Measurements from ENCODE around the gene DRD1.
"Not testable (repeated sequence)": the region's sequence is repeated elsewhere in the genome, so short reads cannot be mapped to it uniquely, and the experiment has no call there.

Gene DRD1

DNA sequence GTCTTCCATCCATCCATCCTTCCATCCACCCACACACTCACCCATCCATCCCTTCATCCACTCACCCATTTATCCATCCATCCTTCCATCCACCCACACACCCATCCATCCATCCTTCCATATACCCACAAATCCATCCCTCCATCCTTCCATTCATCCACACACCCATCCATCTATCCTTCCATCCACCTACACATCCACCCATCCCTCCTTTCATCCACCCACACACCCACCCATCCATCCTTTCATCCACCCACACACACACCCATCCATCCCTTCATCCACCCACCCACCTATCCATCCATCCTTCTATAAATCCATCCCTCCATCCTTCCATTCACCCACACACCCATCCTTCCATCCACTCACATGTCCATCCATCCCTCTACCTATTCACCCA is 23.6 kb downstream of the DRD1 start:
- no peak for DNase-seq

DNA sequence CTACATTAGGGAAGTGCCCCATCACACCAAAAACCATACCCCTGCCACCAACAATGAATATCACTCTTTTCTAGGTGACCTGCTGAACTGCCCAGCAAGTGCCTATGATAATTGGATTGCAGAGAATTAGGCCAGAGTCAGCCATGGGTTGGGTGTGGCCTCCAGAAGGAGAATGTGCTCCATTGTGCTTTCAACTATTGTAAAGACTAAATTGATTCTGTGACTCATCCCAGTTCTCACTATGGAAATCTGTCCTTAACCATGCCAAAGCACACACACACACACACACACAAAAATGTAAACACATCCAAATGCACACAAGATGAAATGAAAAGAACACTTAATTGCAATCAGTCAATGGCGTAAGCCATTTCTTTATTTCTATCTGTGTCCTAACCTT is 25.7 kb downstream of the DRD1 start:
- no peak for DNase-seq

GRCh38 chr5:175417384-175417783 is 26.6 kb downstream of the DRD1 start:
- no peak for DNase-seq

DNA sequence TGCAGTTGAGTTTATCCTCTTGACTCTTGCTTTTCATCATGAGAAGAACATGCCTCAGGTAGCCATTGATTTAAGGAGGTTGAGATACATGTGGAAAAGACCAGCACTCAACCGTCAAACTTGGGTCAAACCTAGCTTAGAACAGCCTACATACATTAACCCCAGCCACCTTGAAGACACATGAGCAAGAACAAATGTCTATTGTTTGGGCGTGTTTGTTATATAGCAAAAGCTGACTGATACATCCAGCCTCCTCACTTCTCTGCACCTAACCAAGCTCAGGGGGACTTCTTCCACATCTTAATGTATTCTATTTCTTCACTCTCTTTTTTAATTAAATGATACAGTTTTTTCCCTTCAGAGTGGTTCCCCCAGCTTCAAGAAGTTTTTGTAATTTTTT is 28.7 kb downstream of the DRD1 start:
- DNase-seq, result no peak

DNA sequence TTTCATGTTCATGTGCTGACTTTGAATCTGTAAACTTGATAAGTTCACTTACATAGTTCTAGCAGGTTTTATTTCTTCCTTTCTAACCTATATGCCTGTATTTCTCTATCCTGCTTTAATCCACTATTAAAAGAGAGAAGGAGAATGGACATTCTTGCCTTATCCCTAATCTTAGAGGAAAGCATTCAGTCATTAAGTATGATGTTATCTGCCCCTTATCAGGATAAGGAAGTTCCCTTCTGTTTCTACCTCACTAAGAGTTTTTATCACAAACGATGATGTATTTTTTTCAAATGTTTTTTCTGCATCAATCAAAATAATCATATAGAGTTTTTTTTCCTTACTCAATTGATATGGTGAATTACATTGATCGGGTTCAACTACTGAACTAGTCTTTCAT is 33.1 kb downstream of the DRD1 start:
- no peak for DNase-seq

GRCh38 chr5:175406300-175406699 is 37.7 kb downstream of the DRD1 start:
- no peak for DNase-seq

DNA sequence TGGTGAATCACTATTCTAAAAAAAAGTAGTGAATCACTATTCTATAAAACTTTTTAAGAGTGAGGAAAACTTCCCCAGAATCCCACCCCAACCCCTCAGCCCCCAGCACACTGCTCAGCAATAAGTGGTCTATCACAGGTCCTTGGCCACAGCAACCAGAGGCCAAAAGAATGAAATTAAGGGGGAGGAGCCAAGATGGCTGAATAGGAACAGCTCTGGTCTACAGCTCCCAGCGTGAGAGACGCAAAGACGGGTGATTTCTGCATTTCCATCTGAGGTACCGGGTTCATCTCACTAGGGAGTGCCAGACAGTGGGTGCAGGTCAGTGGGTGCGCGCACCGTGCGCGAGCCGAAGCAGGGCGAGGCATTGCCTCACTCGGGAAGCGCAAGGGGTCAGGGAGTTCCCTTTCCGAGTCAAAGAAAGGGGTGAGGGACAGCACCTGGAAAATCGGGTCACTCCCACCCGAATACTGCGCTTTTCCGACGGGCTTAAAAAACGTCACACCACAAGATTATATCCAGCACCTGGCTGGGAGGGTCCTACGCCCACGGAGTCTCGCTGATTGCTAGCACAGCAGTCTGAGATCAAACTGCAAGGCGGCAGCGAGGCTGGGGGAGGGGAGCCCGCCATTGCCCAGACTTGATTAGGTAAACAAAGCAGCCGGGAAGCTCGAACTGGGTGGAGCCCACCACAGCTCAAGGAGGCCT is 46.2 kb downstream of the DRD1 start:
- DNase-seq, result not testable (repeated sequence)

DNA sequence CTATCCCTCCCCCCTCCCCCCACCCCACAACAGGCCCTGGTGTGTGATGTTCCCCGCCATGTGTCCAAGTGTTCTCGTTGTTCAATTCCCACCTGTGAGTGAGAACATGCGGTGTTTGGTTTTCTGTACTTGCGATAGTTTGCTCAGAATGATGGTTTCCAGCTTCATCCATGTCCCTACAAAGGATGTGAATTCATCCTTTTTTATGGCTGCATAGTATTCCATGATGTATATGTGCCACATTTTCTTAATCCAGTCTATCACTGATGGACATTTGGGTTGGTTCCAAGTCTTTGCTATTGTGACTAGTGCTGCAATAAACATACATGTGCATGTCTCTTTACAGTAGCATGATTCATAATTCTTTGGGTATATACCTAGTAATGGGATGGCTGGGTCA is 48.6 kb downstream of the DRD1 start:
- DNase-seq, result not testable (repeated sequence)

- no peak for DNase-seq
These were observed 49.4 kb downstream of the DRD1 start for GRCh38 chr5:175394601-175395000.

- DNase-seq, result no peak
These were observed 50.1 kb downstream of the DRD1 start for GRCh38 chr5:175393897-175394296.

DNA sequence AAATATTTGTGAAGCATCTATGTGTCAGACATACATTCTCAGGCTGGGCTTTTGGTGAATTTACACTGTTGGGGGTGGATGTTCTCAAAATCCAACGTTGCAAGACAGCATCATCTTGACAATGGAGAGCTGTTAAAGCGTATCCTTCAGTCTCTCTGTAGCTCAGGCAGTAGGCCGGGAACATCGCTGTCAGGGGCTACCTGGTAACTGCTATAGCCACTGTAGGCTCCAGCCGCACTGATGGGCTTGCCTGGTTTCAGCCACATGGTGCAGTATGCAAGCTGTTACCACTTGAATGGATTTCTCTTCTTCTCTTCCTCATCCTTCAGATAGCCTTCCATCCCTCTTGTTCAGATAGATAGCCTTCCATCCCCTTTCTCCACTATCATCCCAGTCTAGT is 51.7 kb downstream of the DRD1 start:
- DNase-seq, result no peak

DNA sequence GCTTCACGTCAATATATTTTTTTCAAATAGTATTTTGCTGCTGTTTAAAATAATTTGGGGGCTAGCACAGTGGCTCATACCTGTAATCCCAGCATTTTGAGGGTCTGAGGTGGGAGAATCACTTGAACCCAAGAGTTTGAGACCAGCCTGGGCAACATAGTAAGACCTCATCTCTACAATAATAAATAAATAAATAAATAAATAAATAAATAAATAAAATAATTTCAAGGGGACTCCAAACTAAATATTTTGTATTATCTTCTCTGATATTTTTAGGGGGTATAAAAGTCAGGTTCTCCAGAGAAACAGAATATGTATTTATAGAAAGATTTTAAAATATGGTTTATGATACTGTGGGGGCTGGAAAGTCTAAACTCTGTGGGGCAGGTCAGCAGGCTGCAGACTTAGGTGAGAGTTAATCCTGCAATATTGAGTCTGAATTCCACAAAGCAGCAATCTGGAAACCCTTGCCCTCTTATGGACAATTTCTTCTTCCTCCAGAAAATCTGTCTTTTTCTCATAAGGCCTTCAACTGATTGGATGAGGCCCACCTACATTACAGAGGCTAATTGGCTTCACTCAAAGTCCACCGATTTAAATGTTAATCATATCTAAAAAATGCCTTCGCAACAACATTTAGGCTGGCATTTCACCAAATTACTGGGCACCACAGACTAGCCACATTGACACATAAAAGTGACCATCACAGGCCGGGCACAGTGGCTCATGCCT is 53.5 kb downstream of the DRD1 start:
- DNase-seq, result no peak

All from activated T-cell treated with anti-CD3 and anti-CD28 coated beads for 4 hours (primary cell).